NCI-H774 (cell line): ENCODE data around the gene SPC25.
"Not testable (repeated sequence)": the region's sequence is repeated elsewhere in the genome, so short reads cannot be mapped to it uniquely, and the experiment has no call there.

ENCODE experiments used
- DNase-seq: peaks from one replicate; lab custom pipeline; 2025; lab: John Stamatoyannopoulos, UW

Gene SPC25

DNA sequence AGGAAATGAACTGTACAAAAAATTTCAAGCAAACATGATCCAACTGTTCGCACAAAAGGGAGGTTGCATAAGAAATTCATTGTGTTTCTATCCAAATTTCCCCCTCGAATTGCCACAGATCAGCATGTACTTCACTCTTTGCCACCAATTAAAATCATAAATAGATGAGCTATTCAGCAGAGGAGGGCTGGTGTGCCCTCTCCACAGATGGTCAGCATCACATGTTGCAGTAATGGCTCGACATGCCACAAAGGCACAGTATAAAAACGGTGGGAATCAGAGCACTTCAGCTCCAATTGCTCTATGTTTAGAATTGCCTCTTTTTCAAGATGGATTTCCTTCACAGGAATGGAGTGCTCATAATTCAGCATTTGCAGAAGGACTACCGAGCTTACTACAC lies 10.8 kb upstream of the SPC25 start, which contains the start of gene G6PC2:
Gene G6PC2, plus strand, starts transcription at position 289 of the 400 bp plus-strand sequence. Its CDS starts 41 bp downstream, at position 330.
- no peak for DNase-seq

DNA sequence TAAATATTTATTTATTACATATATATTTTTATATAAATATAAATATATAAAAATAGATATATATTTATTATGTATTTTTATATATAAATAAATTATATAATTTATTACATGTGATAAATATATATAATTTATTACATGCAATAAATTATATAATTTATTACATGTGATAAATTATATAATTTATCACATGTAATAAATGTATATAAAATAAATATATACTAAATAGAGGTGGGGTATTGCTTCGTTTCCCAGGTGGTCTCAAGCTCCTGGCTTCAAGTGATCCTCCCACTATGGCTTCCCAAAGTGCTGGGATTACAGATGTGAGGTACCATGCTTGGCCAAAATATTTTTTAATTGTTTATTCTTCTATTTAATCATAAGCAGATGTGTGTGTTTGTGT lies 7.2 kb upstream of the SPC25 start:
- DNase-seq: no peak

DNA sequence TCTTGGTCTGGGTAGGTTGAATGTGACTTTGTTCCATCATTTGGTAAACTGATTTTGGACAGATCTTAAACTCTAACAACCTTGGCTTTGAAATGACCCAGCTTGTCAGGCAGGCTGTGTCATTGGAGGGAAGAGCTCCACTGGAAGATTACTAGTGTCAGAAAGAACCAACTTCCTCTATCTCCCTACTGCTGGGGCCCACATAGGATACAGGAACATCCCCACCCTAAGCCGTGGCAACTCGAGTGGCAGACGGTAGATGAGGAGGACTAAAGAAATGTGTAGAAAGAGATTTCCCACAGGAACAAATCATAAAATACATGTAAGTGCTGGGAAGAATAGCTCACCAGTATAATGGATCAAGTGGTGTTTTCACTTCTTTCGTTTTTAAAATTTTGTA lies 6.6 kb upstream of the SPC25 start:
- no peak for DNase-seq

DNA sequence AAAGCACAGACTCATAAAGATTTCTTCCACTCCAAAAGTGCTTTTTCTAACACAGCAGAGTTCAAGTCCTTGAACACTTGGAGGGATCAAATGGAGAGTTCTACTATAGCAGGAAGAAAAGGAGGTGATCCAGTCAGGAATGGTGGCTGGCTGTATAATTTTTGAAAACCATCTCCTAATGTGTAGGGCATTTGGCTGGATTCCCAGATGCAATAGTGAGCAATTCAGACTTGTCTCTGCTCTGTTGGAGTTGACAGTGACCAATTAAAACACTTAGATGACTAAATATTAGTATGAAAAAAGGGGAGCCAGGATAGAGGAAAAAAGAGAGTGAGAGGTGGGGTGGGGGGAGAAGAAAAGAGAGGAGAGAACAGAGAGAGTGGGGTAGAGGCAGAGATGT lies 5.5 kb upstream of the SPC25 start:
- no peak for DNase-seq

DNA sequence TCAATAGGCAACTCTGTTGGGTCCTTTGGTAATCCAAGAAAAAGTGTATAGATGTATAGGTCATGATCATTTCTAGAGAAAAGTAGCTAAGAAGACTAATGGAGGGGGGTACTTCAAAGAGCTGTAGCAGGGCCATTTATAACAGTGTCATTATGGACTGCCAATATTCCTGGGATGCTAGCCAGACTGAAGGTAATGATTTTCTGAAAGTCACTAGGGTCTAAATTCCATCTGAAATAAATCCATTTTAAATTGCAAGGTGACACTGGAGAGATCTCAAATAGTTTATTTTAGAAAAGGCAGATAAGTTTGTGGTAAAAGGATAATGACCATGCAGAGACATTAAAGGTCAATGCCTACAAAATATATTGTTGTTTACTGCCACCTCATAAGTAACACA lies 4.5 kb upstream of the SPC25 start:
- no peak for DNase-seq

DNA sequence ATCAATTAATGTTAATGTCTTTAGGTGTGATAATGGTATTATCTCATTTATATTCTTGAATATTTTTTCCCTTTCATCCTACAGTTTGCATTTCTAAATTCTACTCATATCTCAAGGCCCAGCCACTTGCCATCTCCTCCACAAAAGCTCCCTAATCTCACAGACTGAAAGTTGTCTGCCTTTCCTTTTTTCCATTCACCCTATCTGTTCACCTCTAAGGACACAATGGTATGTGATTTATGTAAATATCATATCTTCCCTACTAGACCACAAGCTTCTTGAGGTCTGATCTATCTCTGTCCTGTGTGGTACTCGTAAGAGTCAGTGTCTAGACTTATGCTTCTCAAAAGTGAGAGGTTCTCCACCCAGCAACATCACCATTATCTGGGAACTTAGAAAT lies 3.9 kb upstream of the SPC25 start:
- DNase-seq: no peak

DNA sequence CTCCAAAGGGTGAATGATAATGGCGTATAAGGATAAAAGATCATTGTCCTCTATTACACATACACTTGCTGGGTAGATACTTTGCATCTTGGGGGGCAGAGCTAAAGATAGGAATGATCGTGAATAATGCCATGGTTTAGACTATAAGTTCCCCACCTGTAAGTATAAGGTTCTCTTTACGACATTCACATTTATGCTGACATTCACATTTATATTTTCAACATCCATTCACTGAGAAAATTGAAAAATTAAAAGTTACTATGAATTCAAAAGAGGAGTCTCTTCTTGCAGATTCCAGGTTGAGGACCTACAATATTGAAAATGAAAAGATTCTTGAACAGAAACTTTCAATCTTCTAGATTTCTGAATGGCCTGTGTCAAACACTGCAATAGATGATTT lies 2.1 kb upstream of the SPC25 start:
- no peak for DNase-seq

DNA sequence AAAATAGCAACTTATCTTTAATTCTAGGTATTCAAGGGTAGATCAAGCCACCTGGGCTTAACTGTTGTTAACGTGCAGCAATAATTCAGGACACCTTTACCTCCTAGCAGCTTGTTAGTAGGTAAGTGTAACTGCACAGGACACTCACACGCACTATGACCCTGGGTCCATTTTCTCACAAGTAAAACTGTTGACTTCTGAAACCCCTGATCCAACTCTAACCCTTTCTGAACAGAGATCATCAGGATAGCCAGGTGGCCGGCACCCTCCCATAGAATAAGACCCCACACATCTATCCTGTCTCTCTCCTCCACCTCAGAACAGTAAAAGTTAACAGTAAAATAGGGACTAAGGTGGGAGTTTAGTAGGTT lies 610 bp downstream of the SPC25 start:
- DNase-seq: no peak

DNA sequence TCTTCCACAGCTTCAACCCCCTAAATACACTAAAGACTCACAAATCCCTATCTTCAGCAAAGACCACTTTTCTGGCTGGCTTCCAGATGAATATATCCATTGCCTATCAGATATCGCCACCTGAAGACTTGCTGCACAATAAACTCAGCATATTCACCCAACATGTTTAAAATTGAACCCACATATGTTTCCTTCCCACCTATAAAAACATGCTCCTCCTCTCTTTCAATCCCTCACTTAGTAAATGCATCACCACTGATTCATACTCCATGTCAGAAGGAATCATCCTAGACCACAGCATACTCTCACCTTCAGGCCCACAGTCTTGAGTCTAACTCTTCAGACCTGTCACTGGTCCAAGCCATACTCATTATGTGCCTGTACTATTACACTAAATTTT lies 5.3 kb downstream of the SPC25 start:
- DNase-seq: no peak

DNA sequence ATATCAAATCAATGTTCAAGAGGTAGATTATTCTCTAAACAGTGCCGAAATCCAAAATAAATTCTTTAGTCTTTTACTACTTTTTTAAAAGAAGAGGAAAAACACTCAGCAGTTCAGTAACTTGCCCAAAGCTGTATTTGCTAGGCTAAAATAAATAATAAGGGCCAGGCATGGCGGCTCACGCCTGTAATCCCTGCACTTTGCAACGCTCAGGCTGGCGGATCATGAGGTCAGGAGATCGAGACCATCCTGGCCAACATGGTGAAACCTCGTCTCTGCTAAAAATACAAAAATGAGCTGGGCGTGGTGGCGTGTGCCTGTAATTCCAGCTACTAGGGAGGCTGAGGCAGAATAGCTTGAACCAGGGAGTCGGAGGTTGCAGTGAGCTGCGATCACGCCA lies 8.1 kb downstream of the SPC25 start:
- DNase-seq: not testable (repeated sequence)

DNA sequence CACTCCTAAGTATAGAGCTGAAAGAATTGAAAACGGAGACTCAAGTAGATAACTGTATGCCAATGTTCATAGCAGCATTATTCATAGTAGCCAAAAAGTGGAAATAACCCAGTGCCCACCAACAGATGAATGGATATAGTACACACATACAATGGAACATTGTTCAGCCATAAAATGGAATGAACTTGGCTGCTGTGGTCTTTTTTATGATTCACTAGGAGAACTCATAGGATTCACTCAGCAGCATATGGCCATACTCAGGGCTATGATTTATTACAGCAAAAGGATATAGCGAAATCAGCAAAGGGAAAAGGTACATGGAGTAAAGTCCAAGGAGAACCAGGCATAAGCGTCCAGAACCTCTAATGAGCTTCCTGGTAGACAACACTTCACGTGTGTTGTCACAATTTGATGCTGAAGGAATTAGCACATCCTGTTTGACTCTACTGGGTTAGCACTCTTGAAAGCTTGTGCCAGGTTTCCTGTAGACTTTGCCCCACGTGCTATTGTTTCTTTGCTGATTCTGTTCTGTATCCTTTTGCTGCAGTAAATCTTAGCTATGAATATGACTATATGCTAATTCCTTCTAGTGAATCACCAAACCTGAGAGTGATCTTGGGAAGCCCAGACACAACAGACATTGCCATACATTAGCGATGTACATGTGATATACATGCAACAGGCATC lies 15.7 kb downstream of the SPC25 start:
- DNase-seq: no peak

DNA sequence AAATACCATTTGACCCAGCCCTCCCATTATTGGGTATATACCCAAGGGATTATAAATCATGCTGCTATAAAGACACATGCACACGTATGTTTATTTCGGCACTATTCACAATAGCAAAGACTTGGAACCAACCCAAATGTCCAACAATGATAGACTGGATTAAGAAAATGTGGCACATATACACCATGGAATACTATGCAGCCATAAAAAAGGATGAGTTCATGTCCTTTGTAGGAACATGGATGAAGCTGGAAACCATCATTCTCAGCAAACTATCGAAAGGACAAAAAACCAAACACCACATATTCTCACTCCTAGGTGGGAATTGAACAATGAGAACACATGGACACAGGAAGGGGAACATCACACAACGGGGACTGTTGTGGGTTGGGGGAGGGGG lies 19.4 kb downstream of the SPC25 start:
- not testable (repeated sequence) for DNase-seq

DNA sequence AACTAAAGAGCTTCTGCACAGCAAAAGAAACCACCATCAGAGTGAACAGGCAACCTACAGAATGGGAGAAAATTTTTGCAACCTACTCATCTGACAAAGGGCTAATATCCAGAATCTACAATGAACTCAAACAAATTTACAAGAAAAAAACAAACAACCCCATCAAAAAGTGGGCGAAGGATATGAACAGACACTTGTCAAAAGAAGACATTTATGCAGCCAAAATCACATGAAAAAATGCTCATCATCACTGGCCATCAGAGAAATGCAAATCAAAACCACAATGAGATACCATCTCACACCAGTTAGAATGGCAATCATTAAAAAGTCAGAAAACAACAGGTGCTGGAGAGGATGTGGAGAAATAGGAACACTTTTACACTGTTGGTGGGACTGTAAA lies 19.9 kb downstream of the SPC25 start:
- DNase-seq: not testable (repeated sequence)

DNA sequence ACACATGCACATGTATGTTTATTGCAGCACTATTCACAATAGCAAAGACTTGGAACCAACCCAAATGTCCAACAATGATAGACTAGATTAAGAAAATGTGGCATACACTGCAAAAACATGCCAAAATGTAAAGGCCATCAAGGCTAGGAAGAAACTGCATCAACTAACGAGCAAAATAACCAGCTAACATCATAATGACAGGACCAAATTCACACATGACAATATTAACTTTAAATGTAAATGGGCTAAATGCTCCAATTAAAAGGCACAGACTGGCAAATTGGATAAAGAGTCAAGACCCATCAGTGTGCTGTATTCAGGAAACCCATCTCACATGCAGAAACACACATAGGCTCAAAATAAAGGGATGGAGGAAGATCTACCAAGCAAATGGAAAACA lies 23.1 kb downstream of the SPC25 start:
- not testable (repeated sequence) for DNase-seq

DNA sequence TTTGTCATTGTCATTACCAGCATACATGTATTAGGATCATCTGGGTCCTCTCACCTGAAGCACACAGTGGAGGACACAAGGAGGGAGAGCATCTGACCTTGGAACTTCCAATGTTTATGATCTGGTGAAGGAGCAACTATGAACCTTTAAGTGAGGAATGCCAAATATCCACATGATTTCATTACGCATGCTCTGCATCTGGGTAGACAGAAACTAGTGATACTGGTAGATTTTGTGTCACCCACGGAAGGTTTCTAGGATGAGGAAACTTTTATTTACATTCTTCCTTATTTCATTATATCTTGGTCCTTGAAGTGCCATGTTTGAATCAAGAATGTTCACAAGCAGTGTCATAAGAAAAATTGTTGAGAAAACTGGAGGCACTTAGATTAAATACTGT lies 32.1 kb downstream of the SPC25 start:
- no peak for DNase-seq

DNA sequence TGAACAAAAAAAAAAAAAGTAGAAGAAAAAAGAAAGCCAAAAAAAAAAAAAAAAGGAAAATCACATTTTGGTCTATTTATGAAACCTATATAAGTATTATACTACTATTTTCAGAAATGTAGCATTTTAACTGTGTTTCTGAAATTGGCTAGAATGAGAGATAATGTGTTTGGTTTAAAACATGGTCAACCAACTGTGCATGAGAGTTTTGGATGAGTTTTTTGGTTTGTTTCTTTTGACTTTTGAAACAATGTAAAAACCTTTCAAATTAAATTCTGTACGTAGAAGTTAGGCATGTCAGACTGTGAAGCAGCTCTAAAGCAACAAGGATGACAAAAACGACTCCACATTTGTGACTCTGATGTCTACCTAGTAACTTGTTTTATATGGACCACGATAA lies 34.6 kb downstream of the SPC25 start:
- no peak for DNase-seq

DNA sequence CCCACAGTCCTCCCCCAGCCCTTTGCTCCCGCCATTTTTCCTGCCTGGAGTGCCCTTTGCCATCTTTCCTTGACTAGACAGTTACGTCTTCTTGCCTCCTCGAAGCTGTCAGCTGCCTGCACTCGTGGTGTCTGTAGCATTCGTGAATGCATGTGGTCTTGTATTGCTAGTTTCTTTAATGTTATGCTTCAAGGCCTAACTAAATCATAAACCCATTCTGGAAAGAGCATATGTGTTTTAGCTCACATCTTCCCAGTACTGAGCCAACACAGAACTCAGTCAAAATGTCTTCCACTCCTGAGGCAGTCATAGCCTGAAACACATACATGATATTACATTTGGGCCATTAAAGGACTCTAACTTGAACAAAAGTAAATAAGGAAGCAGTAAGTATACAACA lies 35.6 kb downstream of the SPC25 start:
- no peak for DNase-seq

DNA sequence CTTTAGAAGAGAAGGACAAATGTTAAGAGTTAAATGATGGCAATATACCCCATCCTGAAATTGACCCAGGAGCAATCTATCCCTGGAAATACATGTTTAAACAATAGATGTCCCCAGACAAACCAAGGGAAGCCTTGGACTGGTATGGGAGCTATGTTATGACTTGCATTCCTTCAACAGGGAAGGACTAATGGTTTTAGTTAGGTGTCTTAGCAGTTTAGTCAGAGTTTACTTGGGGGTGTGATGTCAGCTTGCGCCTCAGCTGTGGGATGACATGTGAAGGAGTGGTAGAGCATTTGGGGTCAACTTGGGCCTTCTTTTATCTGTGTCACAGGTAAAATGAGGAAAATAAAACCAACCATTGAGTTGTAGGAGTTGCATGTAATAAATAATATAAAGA lies 36.8 kb downstream of the SPC25 start:
- DNase-seq: no peak

DNA sequence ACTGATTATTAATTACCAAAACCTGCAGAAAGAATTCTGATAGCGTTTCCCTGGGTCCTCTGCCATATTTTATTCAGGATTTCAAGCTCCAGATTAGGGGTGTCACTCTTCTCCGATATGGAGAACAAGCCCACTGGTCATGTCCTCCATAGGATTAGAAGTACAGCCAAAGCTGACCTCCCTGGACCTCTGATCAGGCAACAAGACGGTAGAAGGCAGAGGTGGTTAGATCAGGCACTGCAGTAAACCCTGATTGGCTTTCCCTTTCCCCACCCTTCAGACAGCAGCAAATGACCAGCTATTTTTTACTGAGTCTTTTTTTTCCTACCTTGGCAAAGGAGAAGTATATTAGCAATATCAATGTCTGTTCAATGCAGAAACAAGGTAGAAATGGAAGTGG lies 37.7 kb downstream of the SPC25 start:
- no peak for DNase-seq

DNA sequence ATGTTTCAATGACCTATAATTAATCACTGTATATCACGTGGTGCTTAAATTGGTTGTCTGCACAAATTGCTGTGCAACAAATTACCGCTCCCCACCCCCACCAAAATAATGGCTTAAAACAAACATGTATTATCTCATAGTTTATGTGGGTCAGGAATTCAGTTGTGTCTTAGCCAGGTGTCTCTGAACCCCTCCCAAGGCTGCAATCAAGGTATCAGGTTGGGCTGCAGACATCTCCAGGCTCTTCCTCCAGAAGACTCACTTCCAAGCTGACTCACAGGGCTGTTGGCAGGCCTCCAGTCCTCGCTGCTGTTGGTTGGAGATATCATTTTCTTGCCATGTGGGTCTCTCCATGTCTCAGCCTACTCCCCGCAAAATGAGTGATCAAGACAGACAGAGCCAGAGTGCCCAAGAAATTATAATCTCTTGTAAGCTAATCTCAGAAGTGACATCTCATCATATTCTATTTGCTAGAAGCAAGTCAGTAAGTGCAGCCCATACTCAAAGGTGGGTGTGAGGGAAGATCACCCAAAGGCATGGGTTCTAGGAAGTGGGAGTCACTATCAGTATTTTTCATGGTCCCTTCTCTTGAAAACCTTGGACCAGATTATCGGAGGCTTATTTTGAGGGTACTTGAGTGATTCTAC lies 38.4 kb downstream of the SPC25 start:
- DNase-seq: no peak

DNA sequence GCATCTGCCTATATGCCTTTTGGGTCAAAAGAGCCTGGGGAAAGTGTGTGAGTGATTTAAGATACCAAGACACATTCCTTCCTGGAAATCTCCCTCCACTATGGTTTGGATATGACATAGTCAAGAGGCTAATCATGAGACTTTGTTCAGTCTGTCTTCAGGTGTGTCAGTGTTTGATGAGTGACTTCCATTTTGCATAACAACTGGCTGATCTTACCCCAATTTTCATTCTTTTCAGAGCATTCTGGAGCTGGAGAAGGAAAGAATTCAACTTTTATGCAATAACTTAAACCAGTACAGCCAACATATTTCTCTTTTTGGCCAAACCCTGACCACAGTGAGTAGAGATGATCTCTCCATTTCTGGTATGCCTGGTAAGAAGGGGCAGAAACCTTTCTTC lies 39.4 kb downstream of the SPC25 start:
- no peak for DNase-seq

DNA sequence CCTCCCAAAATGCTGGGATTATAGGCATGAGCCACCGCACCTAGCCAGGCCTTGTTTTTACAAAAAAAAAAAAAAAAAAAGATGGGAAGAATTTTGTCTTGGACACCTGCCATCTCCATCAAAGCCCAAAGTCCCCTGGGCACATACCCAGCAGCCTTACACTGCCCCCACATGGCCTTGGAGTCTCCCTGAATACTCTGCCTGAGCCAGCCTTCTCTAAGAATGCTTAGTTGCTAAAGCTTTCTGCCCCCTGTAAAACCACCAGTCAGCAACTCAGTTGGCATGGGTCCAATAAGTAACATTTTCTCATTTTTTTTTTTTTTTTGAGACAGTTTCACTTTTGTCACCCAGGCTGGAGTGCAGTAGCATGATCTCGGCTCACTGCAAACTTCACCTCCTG lies 40.6 kb downstream of the SPC25 start:
- DNase-seq: no peak

DNA sequence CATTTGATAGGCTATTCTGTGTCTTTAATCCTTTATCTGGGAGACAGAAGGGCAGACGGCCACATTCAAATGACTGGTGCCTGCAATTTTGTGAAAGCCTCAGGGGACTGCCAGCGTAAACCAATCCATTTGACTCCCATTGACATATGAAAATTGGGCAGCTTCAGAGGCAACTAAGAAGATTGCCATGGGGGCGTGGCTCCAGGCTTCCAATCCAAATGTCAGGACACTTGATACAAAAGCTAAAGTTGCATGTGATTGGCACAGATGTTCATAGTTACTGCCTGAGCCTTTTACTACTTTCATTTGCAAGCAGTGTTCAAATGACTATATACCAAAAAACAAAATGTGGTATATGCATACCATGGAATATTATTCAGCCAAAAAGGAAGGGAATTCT lies 42.0 kb downstream of the SPC25 start:
- DNase-seq: no peak

DNA sequence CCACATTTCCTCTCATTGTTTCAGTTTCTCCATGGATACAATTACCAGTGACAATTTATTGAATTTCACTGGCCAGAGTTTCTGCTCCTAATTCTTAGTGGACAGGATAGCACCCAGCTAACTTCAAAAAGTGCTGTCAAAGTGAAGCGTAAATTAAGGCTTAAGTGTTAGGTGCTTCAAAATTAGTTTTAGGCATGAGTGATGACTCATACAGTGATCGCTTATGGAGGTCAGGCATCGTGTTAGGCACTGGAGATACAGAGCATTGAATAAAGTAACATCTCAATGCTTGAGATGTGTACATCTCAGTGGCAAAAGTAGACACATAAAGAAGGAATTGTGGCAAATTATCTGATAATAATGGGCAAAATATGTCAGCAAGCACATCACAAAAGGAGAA lies 47.0 kb downstream of the SPC25 start:
- no peak for DNase-seq
